GM13976 (cell line): ENCODE results near the gene OIT3.
"Not testable (repeated sequence)": the region's sequence is repeated elsewhere in the genome, so short reads cannot be mapped to it uniquely, and the experiment has no call there.

Experiments used
- DNase-seq: peaks from one replicate; pipeline ENCODE4 v3.0.0; 2012; ENCODE audit warnings: low spot score
- in situ Hi-C: fragments of 300-500 bp; cut with MboI; formaldehyde crosslinking; loops from one replicate; pipeline ENCODE4 v1.12.0; 2022; ENCODE audit warnings: low sequenced_read_pairs, mixed read lengths, inconsistent platforms; ENCODE audit not compliant: unreplicated experiment
- TF ChIP-seq, protein P1 (sequence below): IDR thresholded peaks from 2 replicates; pipeline ENCODE4 v1.5.1; 2012; ENCODE audit warnings: borderline replicate concordance, mild to moderate bottlenecking; ENCODE audit not compliant: insufficient read depth; ENCODE audit errors: extremely low read depth, missing control alignments, control extremely low read depth

Gene OIT3

DNA sequence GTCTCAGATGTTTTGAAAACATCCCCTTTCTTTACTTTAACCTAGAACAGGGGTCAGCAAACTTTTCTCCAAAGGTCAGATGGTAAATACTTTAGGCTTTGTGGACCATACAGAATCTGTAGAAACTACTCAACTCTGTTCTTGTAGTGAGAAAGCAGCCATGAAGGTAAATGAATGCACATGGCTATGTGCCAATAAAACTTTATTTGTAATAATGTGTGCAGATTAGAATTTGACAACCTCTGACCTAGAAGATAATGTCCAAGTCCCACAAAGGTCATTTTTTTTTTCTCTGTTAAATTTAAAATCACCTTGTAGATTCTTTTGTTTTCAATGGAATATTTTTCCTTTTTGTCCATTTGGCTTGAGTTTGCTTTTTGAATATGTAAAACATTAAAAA is 17.2 kb downstream of the OIT3 start:
- TF ChIP-seq, protein P1, sequence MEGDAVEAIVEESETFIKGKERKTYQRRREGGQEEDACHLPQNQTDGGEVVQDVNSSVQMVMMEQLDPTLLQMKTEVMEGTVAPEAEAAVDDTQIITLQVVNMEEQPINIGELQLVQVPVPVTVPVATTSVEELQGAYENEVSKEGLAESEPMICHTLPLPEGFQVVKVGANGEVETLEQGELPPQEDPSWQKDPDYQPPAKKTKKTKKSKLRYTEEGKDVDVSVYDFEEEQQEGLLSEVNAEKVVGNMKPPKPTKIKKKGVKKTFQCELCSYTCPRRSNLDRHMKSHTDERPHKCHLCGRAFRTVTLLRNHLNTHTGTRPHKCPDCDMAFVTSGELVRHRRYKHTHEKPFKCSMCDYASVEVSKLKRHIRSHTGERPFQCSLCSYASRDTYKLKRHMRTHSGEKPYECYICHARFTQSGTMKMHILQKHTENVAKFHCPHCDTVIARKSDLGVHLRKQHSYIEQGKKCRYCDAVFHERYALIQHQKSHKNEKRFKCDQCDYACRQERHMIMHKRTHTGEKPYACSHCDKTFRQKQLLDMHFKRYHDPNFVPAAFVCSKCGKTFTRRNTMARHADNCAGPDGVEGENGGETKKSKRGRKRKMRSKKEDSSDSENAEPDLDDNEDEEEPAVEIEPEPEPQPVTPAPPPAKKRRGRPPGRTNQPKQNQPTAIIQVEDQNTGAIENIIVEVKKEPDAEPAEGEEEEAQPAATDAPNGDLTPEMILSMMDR = no peak
- in situ Hi-C loops = no loop called here
- DNase-seq = no peak

DNA sequence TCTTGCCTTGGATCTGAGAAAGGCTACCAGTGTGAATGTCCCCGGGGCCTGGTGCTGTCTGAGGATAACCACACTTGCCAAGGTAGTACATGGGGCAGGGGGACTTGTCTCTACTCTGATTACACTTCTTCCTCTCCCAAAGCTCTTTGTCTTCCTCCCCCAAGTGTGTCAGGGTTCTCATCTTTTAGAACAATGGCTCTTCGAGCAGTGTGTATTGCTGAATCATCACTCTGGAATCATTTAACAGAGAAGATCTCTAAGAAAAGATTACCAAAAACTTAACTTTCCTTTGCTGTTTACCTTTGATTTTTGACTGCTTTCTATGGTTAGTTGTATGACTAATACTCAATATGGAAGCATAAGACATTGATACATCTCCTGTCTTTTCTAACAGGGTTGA is 18.2 kb downstream of the OIT3 start:
- in situ Hi-C loops = no loop called here
- TF ChIP-seq, protein P1 = no peak
- no peak for DNase-seq

- TF ChIP-seq, protein P1 = no peak
- DNase-seq = no peak
- in situ Hi-C loops = no loop called here
These were observed 19.2 kb downstream of the OIT3 start for GRCh38 chr10:72912736-72913135.

DNA sequence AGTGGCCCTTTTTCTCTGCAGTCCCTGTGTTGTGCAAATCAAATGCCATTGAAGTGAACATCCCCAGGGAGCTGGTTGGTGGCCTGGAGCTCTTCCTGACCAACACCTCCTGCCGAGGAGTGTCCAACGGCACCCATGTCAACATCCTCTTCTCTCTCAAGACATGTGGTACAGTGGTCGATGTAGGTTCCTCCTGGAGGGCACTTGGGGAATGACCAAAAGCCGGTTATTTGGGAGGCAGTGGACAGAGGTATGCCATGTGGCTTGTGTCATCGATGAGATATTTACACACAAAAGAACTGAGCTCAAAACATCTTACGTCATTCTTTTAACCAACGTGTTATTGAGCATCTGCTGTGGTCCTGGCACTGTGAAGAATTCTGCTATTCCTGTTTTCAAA is 19.7 kb downstream of the OIT3 start:
- DNase-seq = no peak
- in situ Hi-C loops = no loop called here

GRCh38 chr10:72917201-72917600 is 23.7 kb downstream of the OIT3 start:
- in situ Hi-C loops, DNase-seq: not testable (repeated sequence)

More for the DNA sequence above, 19.7 kb downstream of the OIT3 start:
- TF ChIP-seq, protein P1 = no peak

DNA sequence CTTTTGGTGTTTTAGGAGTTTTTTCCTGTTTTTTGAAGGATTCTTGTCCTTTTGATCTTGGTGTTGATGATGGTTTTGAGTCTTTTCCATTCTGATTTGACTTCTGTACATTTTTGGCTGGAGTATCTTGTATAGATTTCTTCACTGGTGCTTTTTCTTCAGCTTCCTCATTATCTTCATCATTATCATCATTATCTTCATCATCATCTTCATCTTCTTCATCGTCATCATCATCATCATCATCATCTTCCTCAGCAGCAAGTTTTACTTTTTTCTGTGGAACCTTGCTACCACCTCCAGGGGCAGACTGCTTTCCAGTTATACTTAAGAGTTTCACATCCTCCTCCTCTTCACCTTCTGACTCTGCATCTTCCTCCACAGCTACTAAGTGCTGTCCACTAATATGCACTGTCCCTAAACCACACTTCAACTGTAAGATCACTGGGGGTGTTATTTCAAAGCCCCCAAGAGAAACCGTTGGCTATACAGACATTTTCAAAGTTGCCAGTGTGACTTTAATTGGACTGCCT is 24.3 kb downstream of the OIT3 start:
- DNase-seq, in situ Hi-C loops: not testable (repeated sequence)

GRCh38 chr10:72918352-72918751 is 24.8 kb downstream of the OIT3 start:
- in situ Hi-C loops = no loop called here
- no peak for DNase-seq
- TF ChIP-seq, protein P1 = no peak

- in situ Hi-C loops = not testable (repeated sequence)
These were observed 27.7 kb downstream of the OIT3 start for GRCh38 chr10:72921147-72921683.

More at GRCh38 chr10:72921147-72921683, 27.7 kb downstream of the OIT3 start:
- not testable (repeated sequence) for DNase-seq
